Gastroesophageal sphincter (tissue), 4 donors: ENCODE data around the gene UBQLN4. TPM values are rescaled to one million over a fixed set of nuclear protein-coding genes. Genes with fewer than 3 reads are reported as not detected.

Source experiments
- ATAC-seq: fragments of 150-250 bp; one replicate; pipeline ENCODE4 v1.9.1; 2016; ENCODE audit warnings: mild to moderate bottlenecking, moderate library complexity
- H3K27ac ChIP-seq, 4 donors: fragments of 200-600 bp; sonication (generic) in 3 of 4; 1 replicate in 3 of 4; 2 replicates in 1 of 4; pipeline ENCODE4 v1.5.1; 2016 to 2019
- H3K27me3 ChIP-seq: fragments of 200-600 bp; sonication (generic); one replicate; pipeline ENCODE4 v1.5.1; 2019
- H3K36me3 ChIP-seq, 2 donors: fragments of 200-600 bp; sonication (generic); one replicate each; pipeline ENCODE4 v1.5.1; 2019; ENCODE audit warnings: control low read depth in 1 of 2
- H3K4me1 ChIP-seq, 3 donors: fragments of 200-600 bp; sonication (generic); 1 replicate in 2 of 3; 2 replicates in 1 of 3; pipeline ENCODE4 v1.5.1; 2016 to 2019; ENCODE audit warnings: control low read depth in 2 of 3
- H3K4me3 ChIP-seq, 2 donors: fragments of 200-600 bp; sonication (generic); one replicate each; pipeline ENCODE4 v1.5.1; 2019; ENCODE audit warnings: mild to moderate bottlenecking in 1 of 2, moderate library complexity in 1 of 2
- H3K9me3 ChIP-seq, 3 donors: fragments of 200-600 bp; sonication (generic); one replicate each; pipeline ENCODE4 v1.5.1; 2017 to 2019; ENCODE audit warnings: control low read depth in 2 of 3
- CTCF ChIP-seq, 4 experiments: fragments of 200-600 bp in 2 of 4; fragments of 450-650 bp in 2 of 4; sonication (generic) in 1 of 4; IDR thresholded peaks; one replicate each; pipeline ENCODE4 v1.5.1; 2017 to 2019; ENCODE audit warnings: antibody characterized with exemption in 4 of 4, mild to moderate bottlenecking in 2 of 4, moderate library complexity in 2 of 4
- EP300 ChIP-seq: sonication (generic); formaldehyde crosslinking; IDR thresholded peaks from one replicate; pipeline ENCODE4 v1.6.1; 2017; ENCODE audit warnings: antibody characterized with exemption, mild to moderate bottlenecking
- POLR2A ChIP-seq, 2 donors: fragments of 450-650 bp; IDR thresholded peaks; one replicate each; pipeline ENCODE4 v1.6.1; 2017; ENCODE audit warnings: antibody characterized with exemption in 2 of 2, mild to moderate bottlenecking in 2 of 2, moderate library complexity in 1 of 2
- POLR2AphosphoS5 ChIP-seq: sonication (generic); formaldehyde crosslinking; IDR thresholded peaks from one replicate; pipeline ENCODE4 v1.6.1; 2017; ENCODE audit warnings: antibody characterized with exemption
- WGBS, 2 donors: methylation state at CpG; one replicate each; pipeline ENCODE4 v1.1.5; 2018; ENCODE audit warnings: low coverage in 1 of 2; 5-methylcytosine and 5-hydroxymethylcytosine counted together
- total RNA-seq, 4 donors: library from RNA; depleted of rRNA; stranded (reverse); fragments of >200 nt; gene quantifications; one replicate each; pipeline ENCODE4 v1.1.0, GENCODE V29; 2016

Gene UBQLN4
- total RNA-seq, 4 donors from 2014 or later, result 19.6 to 29.6 (median 24.8) TPM

- peaks cover 0 to 31% of the 10 kb centered on the region in 2 donors for H3K36me3 ChIP-seq
- no peaks in the 10 kb centered on the region for H3K9me3 ChIP-seq
- H3K27ac ChIP-seq, result peak overlapping the region; percentile 2 to 96 (median 94)
- peaks cover 0 to 29% (median 8%) of the 10 kb centered on the region in 3 donors for H3K4me1 ChIP-seq
- H3K27me3 ChIP-seq, result no peaks in the 10 kb centered on the region
- ATAC-seq, result no peak
- peak overlapping the region; percentile 49 to 80 for H3K4me3 ChIP-seq
- WGBS, 2 donors, result 43 to 49% methylated on average over 5 to 6 of the region's 17 CpGs
- TF ChIP-seq POLR2AphosphoS5, result no peak
- TF ChIP-seq POLR2A (IDR thresholded peaks at IDR 0.05), result no peak
- no peak for TF ChIP-seq EP300
- TF ChIP-seq CTCF (IDR thresholded peaks at IDR 0.05), result no peak
These were observed 1.9 kb upstream of the UBQLN4 start for GRCh38 chr1:156055281-156056048.

GRCh38 chr1:156054500-156055280 lies 1.1 kb upstream of the UBQLN4 start, which contains the start of gene LAMTOR2:
TSS of gene LAMTOR2 (plus strand) at chr1:156054782. CDS start at chr1:156054890, 108 bp downstream.
- TF ChIP-seq EP300 (no peak), POLR2AphosphoS5 (peak; percentile 76), POLR2A (IDR thresholded peaks at IDR 0.05) (peak; percentile 52 to 56), CTCF (IDR thresholded peaks at IDR 0.05) (peak in 2 of 4 experiments; percentile 5 to 18)
- H3K27me3 ChIP-seq, result no peaks in the 10 kb centered on the region
- ATAC-seq, result peak; percentile 94
- H3K9me3 ChIP-seq, result no peaks in the 10 kb centered on the region
- H3K4me1 ChIP-seq, result peaks cover 0 to 29% (median 8%) of the 10 kb centered on the region in 3 donors
- 0% methylated on average over 3 to 6 of the region's 53 CpGs for WGBS, 2 donors
- peak within 1 kb of the TSS; percentile 49 to 80 for H3K4me3 ChIP-seq
- H3K27ac ChIP-seq, result peak within 1 kb of the TSS; percentile 54 to 96 (median 94)
- peaks cover 0 to 39% of the 10 kb centered on the region in 2 donors for H3K36me3 ChIP-seq

- WGBS, 2 donors, result 4 to 6% methylated on average over 3 to 5 of the region's 63 CpGs
- TF ChIP-seq CTCF (IDR thresholded peaks at IDR 0.05) (peak in 1 of 4 experiments; percentile 1), EP300 (no peak)
- Histone ChIP-seq H3K27me3 (no peaks in the 10 kb centered on the region), H3K4me1 (peaks cover 0 to 29% (median 8%) of the 10 kb centered on the region in 3 donors), H3K36me3 (peaks cover 0 to 47% of the 10 kb centered on the region in 2 donors), H3K4me3 (peak overlapping the region; percentile 49 to 80), H3K27ac (peak overlapping the region; percentile 49 to 96 (median 94)), H3K9me3 (no peaks in the 10 kb centered on the region)
- ATAC-seq, result peak; percentile 4
These were observed 483 bp downstream of the UBQLN4 start for GRCh38 chr1:156052862-156053767.

GRCh38 chr1:156051011-156051725 lies 2.4 kb downstream of the UBQLN4 start:
- 87% methylated on average over 3 of the region's 7 CpGs; no CpG with 5 or more reads in 1 of the 2 donors for WGBS, 2 donors
- peaks cover 0 to 26% (median 8%) of the 10 kb centered on the region in 3 donors for H3K4me1 ChIP-seq
- H3K27me3 ChIP-seq, result no peaks in the 10 kb centered on the region
- H3K36me3 ChIP-seq, result peaks cover 0 to 49% of the 10 kb centered on the region in 2 donors
- no peak for TF ChIP-seq POLR2AphosphoS5
- no peak for TF ChIP-seq CTCF (IDR thresholded peaks at IDR 0.05)
- TF ChIP-seq POLR2A (IDR thresholded peaks at IDR 0.05), result no peak
- no peak for TF ChIP-seq EP300
- H3K27ac ChIP-seq, result no peak overlapping the region
- ATAC-seq, result no peak
- no peak overlapping the region for H3K4me3 ChIP-seq
- H3K9me3 ChIP-seq, result no peaks in the 10 kb centered on the region
